Endothelial cell of umbilical vein (primary cell): ENCODE data around the gene SORCS2. TPM values are rescaled to one million over a fixed set of nuclear protein-coding genes. Genes with fewer than 3 reads are reported as not detected.

Source experiments
- BruUV-seq: library from RNA; stranded (reverse); fragments of 400-500 nt; replicated peaks from 2 replicates; lab custom pipeline; 2021; lab: Mats Ljungman, UMichigan
- CTCF ChIA-PET: fragments of 300-600, 350-600 bp; sonication (Branson Sonifier 250); formaldehyde crosslinking; loops from one replicate; lab custom pipeline; 2021; ENCODE audit warnings: antibody characterized with exemption, inconsistent platforms; lab: Charles Lee
- POLR2A ChIA-PET: fragments of 300-600, 350-600 bp; sonication (Branson Sonifier 250); formaldehyde crosslinking; loops from one replicate; lab custom pipeline; 2021; ENCODE audit warnings: antibody characterized with exemption, inconsistent platforms; lab: Charles Lee
- DNase-seq: peaks from one replicate; pipeline ENCODE4 v3.0.0-alpha.2; 2011; ENCODE audit warnings: low read depth, low spot score
- FAIRE-seq: peaks from 2 replicates; lab custom pipeline; 2011; peaks lifted over from hg19 to GRCh38; lab: Jason Lieb, UNC
- H2AFZ ChIP-seq: 2 replicates; pipeline ENCODE4 v1.6.0; 2012; ENCODE audit warnings: low read depth, low read length, control low read depth, inconsistent platforms
- H3K27ac ChIP-seq: 2 replicates; pipeline ENCODE4 v1.5.1; 2011; ENCODE audit warnings: low read depth, mild to moderate bottlenecking, control low read depth, low read length, moderate library complexity; ENCODE audit not compliant: insufficient read depth
- H3K27me3 ChIP-seq, 2 experiments: 2 replicates each; pipeline versions ENCODE4 v1.6.0 to v1.6.1; 2011; ENCODE audit warnings: low read length in 2 of 2, mixed read lengths in 1 of 2; ENCODE audit not compliant: control insufficient read depth in 2 of 2, insufficient read depth in 2 of 2
- H3K36me3 ChIP-seq, 2 experiments: 2 replicates in 1 of 2; 3 replicates in 1 of 2; pipeline ENCODE4 v1.5.1; 2011; ENCODE audit warnings: low read length in 2 of 2, mild to moderate bottlenecking in 1 of 2, moderate library complexity in 1 of 2; ENCODE audit not compliant: control insufficient read depth in 2 of 2, insufficient read depth in 2 of 2; ENCODE audit errors: extremely low read depth in 1 of 2
- H3K4me1 ChIP-seq: 3 replicates; pipeline ENCODE4 v1.5.1; 2011; ENCODE audit warnings: mild to moderate bottlenecking, low read length; ENCODE audit not compliant: control insufficient read depth, insufficient read depth; ENCODE audit errors: extremely low read depth
- H3K4me2 ChIP-seq: 2 replicates; pipeline ENCODE4 v1.6.1; 2011; ENCODE audit warnings: low read length, control low read depth, mixed read lengths; ENCODE audit not compliant: insufficient read depth
- H3K4me3 ChIP-seq, 3 experiments: fragments of 200-600 bp in 1 of 3; sonication (generic), shearing (Covaris generic) in 1 of 3; replicated peaks in 1 of 3; 2 replicates each; pipeline ENCODE4 v1.5.1; 2011 to 2016; ENCODE audit warnings: control low read depth in 3 of 3, low read length in 3 of 3, mild to moderate bottlenecking in 2 of 3, inconsistent platforms in 1 of 3, low read depth in 1 of 3, moderate library complexity in 1 of 3; ENCODE audit not compliant: insufficient read depth in 1 of 3
- H3K79me2 ChIP-seq: 2 replicates; pipeline ENCODE4 v1.6.0; 2012; ENCODE audit warnings: low read length, inconsistent platforms; ENCODE audit not compliant: control insufficient read depth, insufficient read depth
- H3K9ac ChIP-seq: replicated peaks from 2 replicates; pipeline ENCODE3; 2011; ENCODE audit warnings: low read length, control low read depth; ENCODE audit not compliant: insufficient read depth; ENCODE audit errors: extremely low read depth
- H3K9me1 ChIP-seq: replicated peaks from 3 replicates; pipeline ENCODE4 v1.6.0; 2011; ENCODE audit warnings: mild to moderate bottlenecking, low read length; ENCODE audit not compliant: control insufficient read depth, insufficient read depth; ENCODE audit errors: extremely low read depth
- H3K9me3 ChIP-seq: replicated peaks from 2 replicates; pipeline ENCODE4 v1.5.1; 2012; ENCODE audit warnings: low read length, inconsistent platforms; ENCODE audit not compliant: control insufficient read depth, insufficient read depth
- H4K20me1 ChIP-seq: replicated peaks from 2 replicates; pipeline ENCODE3; 2011; ENCODE audit warnings: mild to moderate bottlenecking, low read length; ENCODE audit not compliant: control insufficient read depth, insufficient read depth; ENCODE audit errors: extremely low read depth
- CTCF ChIP-seq, 2 donors: IDR thresholded peaks; 1 replicate in 1 of 2; 2 replicates in 1 of 2; pipeline ENCODE4 v1.5.1; 2011; ENCODE audit warnings: low read length in 2 of 2, mild to moderate bottlenecking in 2 of 2, moderate library complexity in 2 of 2, control low read depth in 1 of 2, inconsistent platforms in 1 of 2, low read depth in 1 of 2; ENCODE audit not compliant: insufficient read depth in 1 of 2; ENCODE audit errors: extremely low read depth in 1 of 2
- EZH2 ChIP-seq: IDR thresholded peaks from 2 replicates; pipeline ENCODE4 v1.6.1; 2012; ENCODE audit warnings: borderline replicate concordance, low read depth, mild to moderate bottlenecking, moderate library complexity, low read length, inconsistent platforms; ENCODE audit not compliant: severe bottlenecking
- FOS ChIP-seq: IDR thresholded peaks from 2 replicates; pipeline ENCODE4 v1.6.1; 2011; ENCODE audit warnings: mild to moderate bottlenecking, low read length, moderate library complexity, borderline replicate concordance; ENCODE audit not compliant: insufficient read depth
- GATA2 ChIP-seq: IDR thresholded peaks from 2 replicates; pipeline ENCODE4 v1.7.0; 2011; ENCODE audit warnings: low read depth, mild to moderate bottlenecking, moderate library complexity, mixed read lengths, low read length; ENCODE audit not compliant: insufficient read length, insufficient read depth
- JUN ChIP-seq: IDR thresholded peaks from 2 replicates; pipeline ENCODE4 v1.6.1; 2011; ENCODE audit warnings: borderline replicate concordance, low read depth; ENCODE audit not compliant: insufficient read length, insufficient read depth
- MYC ChIP-seq: IDR thresholded peaks from one replicate; pipeline ENCODE4 v1.6.1; 2011; ENCODE audit warnings: mild to moderate bottlenecking, low read depth, low read length
- POLR2A ChIP-seq: IDR thresholded peaks from 2 replicates; pipeline ENCODE4 v1.6.1; 2012; ENCODE audit warnings: low read depth, mild to moderate bottlenecking, control low read depth, low read length
- POLR2AphosphoS5 ChIP-seq: IDR thresholded peaks from 2 replicates; pipeline ENCODE4 v1.6.1; 2012; ENCODE audit warnings: low read depth, mild to moderate bottlenecking, control low read depth, low read length, moderate library complexity; ENCODE audit not compliant: insufficient read depth
- dilution Hi-C: fragments of 300-500 bp; cut with MboI; formaldehyde crosslinking; loops from one replicate; pipeline ENCODE4 v1.15.0; 2019; ENCODE audit warnings: low sequenced_read_pairs; ENCODE audit not compliant: extremely low pct_ligation_motif_present
- intact Hi-C: fragments of 100-400 bp; cut with micrococcal nuclease; formaldehyde crosslinking; loops from one replicate; pipeline ENCODE4 v1.10.0; 2022
- polyA plus RNA-seq, 4 experiments: library from polyadenylated mRNA; depleted of rRNA in 3 of 4; stranded (reverse) in 3 of 4; unstranded in 1 of 4; fragments of >200 nt; gene quantifications; 2 replicates each; pipeline versions ENCODE4 v1.2.1 to v1.2.3, GENCODE V29; 2011 to 2012; ENCODE audit warnings: missing spikeins in 1 of 4
- total RNA-seq: library from RNA; stranded (reverse); gene quantifications from 2 replicates; pipeline ENCODE4 v1.2.3, GENCODE V29; 2021
- TF ChIP-seq, protein P1 (sequence below): IDR thresholded peaks from 2 replicates; pipeline ENCODE4 v1.6.1; 2011; ENCODE audit not compliant: insufficient read depth, insufficient read length

The SORCS2 gene
- total and polyA plus RNA-seq, 2 donors (not counting 3 experiments of a cell fraction or from before 2014, with no cell fraction given): not detected

DNA sequence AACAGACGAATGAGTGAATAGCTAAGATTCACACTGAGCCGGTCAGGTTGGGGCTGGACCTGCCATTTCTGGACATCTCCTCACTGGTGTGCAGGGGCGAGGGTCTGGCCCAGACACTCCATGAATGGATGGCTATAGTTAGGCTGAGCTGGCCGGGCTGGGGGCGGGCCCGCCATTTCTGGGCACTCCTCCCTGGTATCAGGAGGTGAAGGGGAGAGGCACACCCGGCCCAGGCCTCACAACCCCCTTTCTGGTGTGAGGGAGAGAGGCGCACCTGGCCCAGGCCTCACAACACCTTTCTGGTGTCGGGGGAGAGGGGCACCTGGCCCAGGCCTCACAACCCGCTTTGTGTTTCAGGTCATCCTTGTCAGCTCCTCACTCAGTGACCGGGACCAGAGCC lies 445.6 kb downstream of the SORCS2 start:
- DNase-seq (no peak), FAIRE-seq (no peak)
- no peaks in the 10 kb centered on the region for H3K9me3 ChIP-seq
- H3K36me3 ChIP-seq: no peaks in the 10 kb centered on the region
- H3K9me1 ChIP-seq: no peaks in the 10 kb centered on the region
- H3K79me2 ChIP-seq: no peaks in the 10 kb centered on the region
- no peak for TF ChIP-seq MYC
- TF ChIP-seq EZH2: no peak
- TF ChIP-seq POLR2AphosphoS5: no peak
- no peak for TF ChIP-seq POLR2A
- TF ChIP-seq JUN: no peak
- H3K27ac ChIP-seq: no peak overlapping the region
- POLR2A ChIA-PET: no interaction called here
- H4K20me1 ChIP-seq: no peaks in the 10 kb centered on the region
- BruUV-seq: no TSS peak
- no peak overlapping the region for H3K9ac ChIP-seq
- H2AFZ ChIP-seq: no peak overlapping the region
- no peak overlapping the region for H3K4me3 ChIP-seq
- CTCF ChIA-PET: no interaction called here
- intact Hi-C loops (no loop called here), dilution Hi-C loops (no loop called here)
- H3K27me3 ChIP-seq: peaks cover 5 to 6% of the 10 kb centered on the region in 2 experiments
- no peaks in the 10 kb centered on the region for H3K4me1 ChIP-seq
- H3K4me2 ChIP-seq: no peak overlapping the region

DNA sequence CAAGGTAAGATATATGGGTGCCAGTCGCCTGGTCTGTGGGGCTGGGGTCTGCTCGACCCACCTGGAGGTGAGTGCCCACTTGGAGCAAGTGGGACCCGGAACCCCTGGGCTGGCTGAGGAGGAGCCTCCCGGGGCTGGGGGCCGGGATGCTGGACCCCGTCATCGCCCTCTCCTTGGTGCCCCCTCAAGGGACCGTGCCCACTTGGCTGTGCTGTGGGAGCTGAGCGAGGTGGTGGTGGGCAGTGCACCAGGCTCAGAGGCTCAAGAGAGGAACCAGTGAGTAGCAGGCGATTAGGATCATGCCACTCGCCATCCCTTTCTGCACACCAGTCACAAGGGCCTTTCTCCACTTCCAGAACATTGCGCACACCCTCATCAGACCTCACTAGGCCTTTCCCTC lies 446.2 kb downstream of the SORCS2 start:
- Histone ChIP-seq H3K9me3 (no peaks in the 10 kb centered on the region), H3K4me2 (no peak overlapping the region), H3K36me3 (no peaks in the 10 kb centered on the region), H2AFZ (no peak overlapping the region), H3K4me3 (no peak overlapping the region), H3K27ac (no peak overlapping the region), H3K9ac (no peak overlapping the region), H3K4me1 (no peaks in the 10 kb centered on the region), H3K9me1 (no peaks in the 10 kb centered on the region), H4K20me1 (no peaks in the 10 kb centered on the region), H3K27me3 (peaks cover 0 to 8% of the 10 kb centered on the region in 2 experiments), H3K79me2 (no peaks in the 10 kb centered on the region)
- BruUV-seq: no TSS peak
- dilution Hi-C loops: no loop called here
- FAIRE-seq (no peak), DNase-seq (no peak)
- TF ChIP-seq FOS (no peak), POLR2AphosphoS5 (no peak), GATA2 (no peak), EZH2 (no peak), MYC (no peak), POLR2A (no peak), JUN (no peak), CTCF (IDR thresholded peaks at IDR 0.05; ENCODE audit: extremely low read depth in 1 of 2, insufficient read depth in 1 of 2, low read depth in 1 of 2, low read length in 2 of 2) (no peak)
- TF ChIP-seq, protein P1, sequence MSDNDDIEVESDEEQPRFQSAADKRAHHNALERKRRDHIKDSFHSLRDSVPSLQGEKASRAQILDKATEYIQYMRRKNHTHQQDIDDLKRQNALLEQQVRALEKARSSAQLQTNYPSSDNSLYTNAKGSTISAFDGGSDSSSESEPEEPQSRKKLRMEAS: no peak
- POLR2A ChIA-PET: no interaction called here
- intact Hi-C loops: no loop called here
- CTCF ChIA-PET: no interaction called here
